AG09309 (cell line): ENCODE data around the gene NEK9.

Experiments
- DNase-seq: peaks from one replicate; pipeline ENCODE4 v3.0.0-alpha.2; 2010; ENCODE audit warnings: low read depth
- H3K4me3 ChIP-seq: 2 replicates; pipeline ENCODE4 v1.5.1; 2011; ENCODE audit warnings: mild to moderate bottlenecking, low read depth, low read length, moderate library complexity; ENCODE audit not compliant: control insufficient read depth
- TF ChIP-seq, protein P1 (sequence below): IDR thresholded peaks from 2 replicates; pipeline ENCODE4 v1.5.1; 2011; ENCODE audit warnings: mild to moderate bottlenecking, low read depth, low read length, inconsistent platforms; ENCODE audit not compliant: insufficient read depth, control insufficient read depth; ENCODE audit errors: missing control alignments

NEK9 gene

DNA sequence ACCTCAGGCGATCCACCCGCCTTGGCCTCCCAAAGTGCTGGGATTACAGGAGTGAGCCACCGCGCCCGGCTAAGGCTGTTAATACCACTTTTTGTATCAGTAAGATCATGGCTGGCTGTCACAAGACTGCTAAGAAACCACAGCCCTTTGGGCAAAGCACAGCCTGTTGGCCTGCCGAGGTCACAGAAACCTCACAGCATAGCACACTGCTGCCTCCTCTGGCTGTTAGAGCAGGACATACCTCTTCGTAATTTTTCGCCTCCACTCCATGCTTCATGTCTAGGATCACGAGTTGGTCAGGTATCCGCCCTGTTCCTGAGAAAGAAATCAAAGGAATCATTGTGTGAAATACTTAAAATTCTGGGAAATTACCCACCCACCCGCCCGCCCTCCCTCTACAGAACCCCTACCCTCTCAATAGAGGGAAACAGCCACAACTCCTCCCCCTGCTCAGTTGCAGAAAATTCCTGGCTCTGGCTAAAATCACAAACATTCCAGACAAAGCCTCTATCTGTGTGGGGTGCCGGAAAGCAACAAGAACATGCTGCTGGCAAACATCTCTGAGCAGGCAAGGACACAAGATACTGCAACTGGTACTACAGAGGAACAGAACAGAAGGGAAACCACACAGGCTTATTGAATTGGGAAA, 20.7 kb upstream of the NEK9 start:
- TF ChIP-seq, protein P1, sequence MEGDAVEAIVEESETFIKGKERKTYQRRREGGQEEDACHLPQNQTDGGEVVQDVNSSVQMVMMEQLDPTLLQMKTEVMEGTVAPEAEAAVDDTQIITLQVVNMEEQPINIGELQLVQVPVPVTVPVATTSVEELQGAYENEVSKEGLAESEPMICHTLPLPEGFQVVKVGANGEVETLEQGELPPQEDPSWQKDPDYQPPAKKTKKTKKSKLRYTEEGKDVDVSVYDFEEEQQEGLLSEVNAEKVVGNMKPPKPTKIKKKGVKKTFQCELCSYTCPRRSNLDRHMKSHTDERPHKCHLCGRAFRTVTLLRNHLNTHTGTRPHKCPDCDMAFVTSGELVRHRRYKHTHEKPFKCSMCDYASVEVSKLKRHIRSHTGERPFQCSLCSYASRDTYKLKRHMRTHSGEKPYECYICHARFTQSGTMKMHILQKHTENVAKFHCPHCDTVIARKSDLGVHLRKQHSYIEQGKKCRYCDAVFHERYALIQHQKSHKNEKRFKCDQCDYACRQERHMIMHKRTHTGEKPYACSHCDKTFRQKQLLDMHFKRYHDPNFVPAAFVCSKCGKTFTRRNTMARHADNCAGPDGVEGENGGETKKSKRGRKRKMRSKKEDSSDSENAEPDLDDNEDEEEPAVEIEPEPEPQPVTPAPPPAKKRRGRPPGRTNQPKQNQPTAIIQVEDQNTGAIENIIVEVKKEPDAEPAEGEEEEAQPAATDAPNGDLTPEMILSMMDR: peak; percentile 52
- DNase-seq: peak; percentile 61
- no peak overlapping the region for H3K4me3 ChIP-seq

DNA sequence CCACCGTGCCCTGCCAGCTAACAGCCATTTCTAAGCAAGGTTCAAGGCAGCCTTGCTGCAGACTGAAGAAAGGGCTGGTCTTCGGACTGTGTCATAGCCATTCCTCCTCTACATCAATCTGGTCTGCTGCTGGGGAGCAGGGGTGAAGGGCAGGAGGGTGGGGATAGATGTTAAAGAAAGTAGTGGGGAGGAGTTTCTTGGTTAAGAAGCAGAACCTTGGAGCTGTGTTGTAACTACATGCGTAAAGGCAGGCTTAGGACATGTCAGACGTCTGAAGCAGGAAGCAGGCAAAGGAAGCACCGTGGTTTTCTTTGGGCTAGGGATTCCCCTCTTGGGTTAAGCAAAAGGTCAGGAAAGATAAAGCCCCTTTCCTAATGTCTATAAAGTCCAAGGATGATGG, 18.1 kb upstream of the NEK9 start:
- no peak overlapping the region for H3K4me3 ChIP-seq
- TF ChIP-seq, protein P1: no peak
- DNase-seq: no peak

DNA sequence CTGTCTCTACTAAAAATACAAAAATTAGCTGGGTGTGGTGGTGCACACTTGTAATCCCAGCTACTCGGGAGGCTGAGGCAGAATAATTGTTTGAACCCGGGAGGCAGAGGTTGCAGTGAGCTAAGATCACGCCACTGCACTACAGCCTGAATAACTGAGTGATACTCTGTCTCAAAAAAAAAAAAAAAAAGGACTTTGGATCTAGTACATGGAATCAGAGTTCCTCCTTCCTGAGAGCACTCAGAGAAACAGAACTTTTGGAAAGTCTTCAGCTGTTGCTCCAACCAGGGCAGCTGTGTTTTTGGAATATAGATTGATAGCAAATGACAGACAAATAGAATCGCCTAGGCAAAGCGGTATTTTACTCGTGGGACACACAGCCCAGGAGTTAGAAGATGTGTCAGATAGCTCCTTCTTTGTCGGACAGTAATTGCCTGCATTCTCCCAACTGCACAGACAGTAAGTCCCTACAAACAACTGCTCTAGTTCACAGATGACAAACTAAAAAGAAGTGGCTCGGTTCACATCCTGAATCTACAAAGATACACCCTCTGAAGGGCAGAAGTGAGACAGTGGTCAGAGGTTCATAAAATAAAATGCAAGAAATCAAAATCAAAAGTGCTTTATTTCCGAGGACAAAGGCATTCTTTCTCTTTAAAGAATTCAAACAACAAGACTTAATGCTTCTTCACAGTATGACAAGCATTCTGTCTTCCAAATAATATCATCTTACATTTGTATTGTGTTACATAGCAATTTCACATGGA, 17.1 kb upstream of the NEK9 start:
- TF ChIP-seq, protein P1: no peak
- DNase-seq: no peak
- H3K4me3 ChIP-seq: no peak overlapping the region

DNA sequence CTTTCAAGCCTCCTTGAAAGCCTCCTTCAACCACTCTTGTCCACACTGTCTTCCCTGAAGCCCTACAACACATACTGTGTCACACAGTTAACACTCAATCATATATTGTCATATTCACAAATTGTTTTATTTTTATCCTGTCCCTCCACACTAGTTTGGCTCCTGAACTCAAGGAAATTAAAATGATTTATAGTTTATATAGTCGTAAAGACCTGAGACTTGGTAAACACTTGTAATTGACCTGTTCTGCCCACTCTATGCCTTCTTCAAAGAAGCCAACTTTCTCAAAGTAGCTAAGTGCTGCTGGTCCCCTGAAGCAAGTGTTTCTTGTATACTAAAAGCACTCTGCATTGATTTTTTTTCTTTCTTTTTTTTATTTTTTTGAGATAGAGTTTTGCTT, 15.6 kb upstream of the NEK9 start:
- DNase-seq: no peak
- H3K4me3 ChIP-seq: no peak overlapping the region
- TF ChIP-seq, protein P1: no peak

DNA sequence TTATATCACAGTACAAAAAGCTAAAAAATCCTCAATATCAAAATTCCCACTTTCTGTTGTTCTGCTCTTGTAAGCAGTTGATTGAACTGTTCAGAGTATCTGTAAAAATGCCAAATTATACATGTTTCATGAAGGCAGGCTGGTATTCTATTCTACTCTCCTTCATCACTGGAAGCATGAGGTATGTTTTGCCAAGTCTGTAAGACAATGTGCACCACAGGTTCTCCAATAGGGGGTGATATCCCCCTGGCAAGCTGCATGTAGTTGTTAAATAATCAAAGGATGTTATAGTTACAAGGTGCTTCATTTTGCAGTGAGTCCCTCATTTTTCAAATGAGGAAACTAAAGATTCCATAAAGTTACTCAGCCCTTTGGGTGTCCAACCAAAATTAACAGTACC, 15.1 kb upstream of the NEK9 start:
- TF ChIP-seq, protein P1: peak; percentile 50
- no peak overlapping the region for H3K4me3 ChIP-seq
- DNase-seq: no peak

DNA sequence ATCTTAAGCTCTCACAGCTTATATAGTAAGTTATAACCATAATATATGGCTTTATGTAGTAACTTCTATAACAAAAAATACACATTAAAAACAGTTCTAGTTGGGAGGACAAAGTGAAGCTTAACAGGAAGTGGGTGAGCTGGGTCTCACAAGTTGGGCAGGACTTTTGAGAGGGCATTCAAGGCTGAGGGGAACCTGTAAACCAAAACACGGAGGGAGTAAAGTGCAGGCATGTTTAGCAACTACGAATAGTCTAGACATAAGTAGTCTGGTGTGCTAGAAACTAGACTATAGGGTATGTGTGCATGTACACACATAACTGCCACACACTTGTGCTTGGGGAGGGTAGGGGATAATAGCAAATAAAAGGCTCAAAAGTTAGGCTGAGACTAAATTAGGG, 14.2 kb upstream of the NEK9 start:
- H3K4me3 ChIP-seq: no peak overlapping the region
- DNase-seq: no peak
- TF ChIP-seq, protein P1: no peak
